Neural cell (in vitro differentiated cells): ENCODE results near the gene BAIAP2L1.

Experiments
- EP300 ChIP-seq: fragments of 450-650 bp; conservative IDR thresholded peaks from 2 replicates; pipeline ENCODE4 v1.6.1; 2014; ENCODE audit warnings: antibody characterized with exemption, mild to moderate bottlenecking, moderate library complexity; ENCODE audit not compliant: poor library complexity, severe bottlenecking
- EZH2 ChIP-seq: fragments of 200-600, 300-800 bp; shearing (Covaris generic), sonication (generic); IDR thresholded peaks from 2 replicates; pipeline ENCODE4 v1.6.1; 2014; ENCODE audit warnings: antibody characterized with exemption, low read length, borderline replicate concordance, mild to moderate bottlenecking; ENCODE audit not compliant: insufficient read depth, poor library complexity, severe bottlenecking
- POLR2AphosphoS5 ChIP-seq: IDR thresholded peaks from 2 replicates; pipeline ENCODE4 v1.6.1; 2012
- SMC3 ChIP-seq: fragments of 450-650 bp; conservative IDR thresholded peaks from 2 replicates; pipeline ENCODE4 v1.6.1; 2014; ENCODE audit warnings: antibody characterized with exemption, mild to moderate bottlenecking, moderate library complexity; ENCODE audit not compliant: poor library complexity
- TAF1 ChIP-seq: IDR thresholded peaks from 2 replicates; pipeline ENCODE4 v1.6.1; 2012; ENCODE audit warnings: low read depth
- TF ChIP-seq, protein P1 (sequence below): fragments of 450-650 bp; IDR thresholded peaks from 2 replicates; pipeline ENCODE4 v1.5.1; 2014; ENCODE audit warnings: antibody characterized with exemption, mild to moderate bottlenecking, moderate library complexity; ENCODE audit not compliant: poor library complexity, severe bottlenecking
- TF ChIP-seq, protein P2 (sequence below): IDR thresholded peaks from 2 replicates; pipeline ENCODE4 v1.6.1; 2012; ENCODE audit warnings: borderline replicate concordance

GRCh38 chr7:98257701-98258100, 143.2 kb downstream of the BAIAP2L1 start:
- no peak for TF ChIP-seq EP300
- TF ChIP-seq, protein P1, sequence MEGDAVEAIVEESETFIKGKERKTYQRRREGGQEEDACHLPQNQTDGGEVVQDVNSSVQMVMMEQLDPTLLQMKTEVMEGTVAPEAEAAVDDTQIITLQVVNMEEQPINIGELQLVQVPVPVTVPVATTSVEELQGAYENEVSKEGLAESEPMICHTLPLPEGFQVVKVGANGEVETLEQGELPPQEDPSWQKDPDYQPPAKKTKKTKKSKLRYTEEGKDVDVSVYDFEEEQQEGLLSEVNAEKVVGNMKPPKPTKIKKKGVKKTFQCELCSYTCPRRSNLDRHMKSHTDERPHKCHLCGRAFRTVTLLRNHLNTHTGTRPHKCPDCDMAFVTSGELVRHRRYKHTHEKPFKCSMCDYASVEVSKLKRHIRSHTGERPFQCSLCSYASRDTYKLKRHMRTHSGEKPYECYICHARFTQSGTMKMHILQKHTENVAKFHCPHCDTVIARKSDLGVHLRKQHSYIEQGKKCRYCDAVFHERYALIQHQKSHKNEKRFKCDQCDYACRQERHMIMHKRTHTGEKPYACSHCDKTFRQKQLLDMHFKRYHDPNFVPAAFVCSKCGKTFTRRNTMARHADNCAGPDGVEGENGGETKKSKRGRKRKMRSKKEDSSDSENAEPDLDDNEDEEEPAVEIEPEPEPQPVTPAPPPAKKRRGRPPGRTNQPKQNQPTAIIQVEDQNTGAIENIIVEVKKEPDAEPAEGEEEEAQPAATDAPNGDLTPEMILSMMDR, result no peak
- TF ChIP-seq TAF1, result no peak
- TF ChIP-seq EZH2, result no peak
- no peak for TF ChIP-seq POLR2AphosphoS5
- TF ChIP-seq, protein P2, sequence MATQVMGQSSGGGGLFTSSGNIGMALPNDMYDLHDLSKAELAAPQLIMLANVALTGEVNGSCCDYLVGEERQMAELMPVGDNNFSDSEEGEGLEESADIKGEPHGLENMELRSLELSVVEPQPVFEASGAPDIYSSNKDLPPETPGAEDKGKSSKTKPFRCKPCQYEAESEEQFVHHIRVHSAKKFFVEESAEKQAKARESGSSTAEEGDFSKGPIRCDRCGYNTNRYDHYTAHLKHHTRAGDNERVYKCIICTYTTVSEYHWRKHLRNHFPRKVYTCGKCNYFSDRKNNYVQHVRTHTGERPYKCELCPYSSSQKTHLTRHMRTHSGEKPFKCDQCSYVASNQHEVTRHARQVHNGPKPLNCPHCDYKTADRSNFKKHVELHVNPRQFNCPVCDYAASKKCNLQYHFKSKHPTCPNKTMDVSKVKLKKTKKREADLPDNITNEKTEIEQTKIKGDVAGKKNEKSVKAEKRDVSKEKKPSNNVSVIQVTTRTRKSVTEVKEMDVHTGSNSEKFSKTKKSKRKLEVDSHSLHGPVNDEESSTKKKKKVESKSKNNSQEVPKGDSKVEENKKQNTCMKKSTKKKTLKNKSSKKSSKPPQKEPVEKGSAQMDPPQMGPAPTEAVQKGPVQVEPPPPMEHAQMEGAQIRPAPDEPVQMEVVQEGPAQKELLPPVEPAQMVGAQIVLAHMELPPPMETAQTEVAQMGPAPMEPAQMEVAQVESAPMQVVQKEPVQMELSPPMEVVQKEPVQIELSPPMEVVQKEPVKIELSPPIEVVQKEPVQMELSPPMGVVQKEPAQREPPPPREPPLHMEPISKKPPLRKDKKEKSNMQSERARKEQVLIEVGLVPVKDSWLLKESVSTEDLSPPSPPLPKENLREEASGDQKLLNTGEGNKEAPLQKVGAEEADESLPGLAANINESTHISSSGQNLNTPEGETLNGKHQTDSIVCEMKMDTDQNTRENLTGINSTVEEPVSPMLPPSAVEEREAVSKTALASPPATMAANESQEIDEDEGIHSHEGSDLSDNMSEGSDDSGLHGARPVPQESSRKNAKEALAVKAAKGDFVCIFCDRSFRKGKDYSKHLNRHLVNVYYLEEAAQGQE, result no peak
- TF ChIP-seq SMC3, result no peak
